ENCODE data around the gene ZNF652. TPM values are rescaled to one million over a fixed set of nuclear protein-coding genes. Genes with fewer than 3 reads are reported as not detected.

The ZNF652 gene
- total RNA-seq (ENCODE audit: low replicate concordance) = 6.9 and 8.0 TPM in 2 replicates

GRCh38 chr17:49361902-49362722, at the start of gene ZNF652:
TSS of gene ZNF652 (minus strand) at chr17:49362250. CDS start at chr17:49317725, 44,525 bp downstream.

Other genes starting within 250 kb of the ZNF652 start
- gene B4GALNT2, start 229.5 kb downstream of the ZNF652 start, total RNA-seq (ENCODE audit: low replicate concordance) = 0.08 TPM in 1 of 2 replicates, not detected in the other
- not detected in 2 replicates for gene GNGT2, start 151.7 kb downstream of the ZNF652 start, total RNA-seq (ENCODE audit: low replicate concordance)
- gene ABI3, start 151.5 kb downstream of the ZNF652 start, total RNA-seq (ENCODE audit: low replicate concordance) = 0.08 and 0.47 TPM in 2 replicates
- 0.45 TPM in 1 of 2 replicates, not detected in the other for gene PHOSPHO1, start 131.5 kb downstream of the ZNF652 start, total RNA-seq (ENCODE audit: low replicate concordance)
- gene PHB1, start 52.6 kb upstream of the ZNF652 start, total RNA-seq (ENCODE audit: low replicate concordance) = 173 and 306 TPM in 2 replicates
- gene NGFR, start 133.0 kb upstream of the ZNF652 start, total RNA-seq (ENCODE audit: low replicate concordance) = 0.60 and 1.5 TPM in 2 replicates
- gene NXPH3, start 213.6 kb upstream of the ZNF652 start, total RNA-seq (ENCODE audit: low replicate concordance) = 1.4 and 1.5 TPM in 2 replicates